Measurements from ENCODE around the gene RNF150.

DNA sequence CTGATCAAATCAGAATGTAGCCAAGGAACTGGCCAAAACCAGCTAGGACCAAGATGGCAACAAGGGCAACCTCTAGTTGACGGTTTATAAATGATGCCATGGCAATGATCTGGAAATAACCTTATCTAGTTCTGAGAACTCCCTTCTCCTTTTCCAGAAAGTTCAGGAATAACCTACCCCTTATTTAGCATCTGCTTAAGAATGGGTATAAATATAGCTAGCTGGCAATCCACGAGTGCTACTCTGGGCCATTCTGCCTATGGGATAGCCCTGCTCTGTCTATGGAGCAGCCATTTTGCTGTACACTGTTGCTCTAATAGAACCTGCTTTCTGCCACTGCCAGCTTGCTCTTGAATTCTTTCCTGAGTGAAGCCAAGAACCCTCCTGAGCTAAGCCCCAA, 192.7 kb downstream of the RNF150 start:
- no peak for TF ChIP-seq HOXA7 (CRISPR knock-in tag; IDR thresholded peaks at IDR 0.05)
- no peak for TF ChIP-seq HDAC2 (IDR thresholded peaks at IDR 0.05)
- no peak for TF ChIP-seq POLR2A (IDR thresholded peaks at IDR 0.05; ENCODE audit: low read length)
- no peak for TF ChIP-seq ZNF302 (CRISPR knock-in tag; IDR thresholded peaks at IDR 0.05)
- no peak for TF ChIP-seq KDM1A (IDR thresholded peaks at IDR 0.05; ENCODE audit: low read depth)
- no peak for TF ChIP-seq POLR2AphosphoS2 (conservative IDR thresholded peaks at IDR 0.05; ENCODE audit: low read length)
- no peak for TF ChIP-seq CHD4 (IDR thresholded peaks at IDR 0.05; ENCODE audit: borderline replicate concordance)

Measured in A549 (cell line).